Epidermal melanocyte (primary cell): ENCODE data around the gene UCP1.
"Not testable (repeated sequence)": the region's sequence is repeated elsewhere in the genome, so short reads cannot be mapped to it uniquely, and the experiment has no call there.

Experiments used
- DNase-seq: peaks from one replicate; pipeline ENCODE4 v3.0.0; 2011; ENCODE audit warnings: low spot score; ENCODE audit not compliant: insufficient read length

Gene UCP1

GRCh38 chr4:140556372-140557085 lies 12.2 kb downstream of the UCP1 start:
- no peak for DNase-seq

- DNase-seq: no peak
Observed at GRCh38 chr4:140533951-140534480, 34.7 kb downstream of the UCP1 start.

- DNase-seq: no peak
Observed at GRCh38 chr4:140529434-140529833, 39.3 kb downstream of the UCP1 start.

GRCh38 chr4:140523857-140524742 lies 44.7 kb downstream of the UCP1 start, which contains the start of gene ELMOD2:
TSS of gene ELMOD2 (plus strand) at chr4:140524168. CDS start at chr4:140525429, 1,261 bp downstream.
- DNase-seq: peak; percentile 98

- no peak for DNase-seq
Observed at GRCh38 chr4:140523370-140523856, 45.3 kb downstream of the UCP1 start.

GRCh38 chr4:140515423-140515822 lies 53.3 kb downstream of the UCP1 start:
- no peak for DNase-seq

- DNase-seq: not testable (repeated sequence)
Observed at GRCh38 chr4:140513765-140514164, 55.0 kb downstream of the UCP1 start.
